GM12878 (cell line): ENCODE results near the gene DNAJC5. TPM values are rescaled to one million over a fixed set of nuclear protein-coding genes. Genes with fewer than 3 reads are reported as not detected.

Experiments used
- ATAC-seq: fragments of 200-7000 bp; cut with Tn5 transposase; 3 replicates; pipeline ENCODE4 v1.9.1; 2020; ENCODE audit warnings: mild to moderate bottlenecking, moderate library complexity
- BruUV-seq: library from RNA; stranded (reverse); fragments of 400-500 nt; replicated peaks from 2 replicates; lab custom pipeline; 2021; lab: Mats Ljungman, UMichigan
- CTCF ChIA-PET: fragments of 300-600 bp; sonication (Branson Sonifier 250); formaldehyde crosslinking; extraction: SDS; loops from one replicate; lab custom pipeline; 2021; ENCODE audit warnings: inconsistent platforms; lab: Yijun Ruan, JAX
- POLR2A ChIA-PET: fragments of 350-600 bp; formaldehyde crosslinking; extraction: SDS; loops from one replicate; lab custom pipeline; 2021; ENCODE audit warnings: inconsistent platforms; lab: Charles Lee
- RAD21 ChIA-PET: fragments of 300-600 bp; sonication (Branson Sonifier 250); formaldehyde crosslinking; loops from one replicate; lab custom pipeline; 2023; ENCODE audit warnings: antibody characterized with exemption; ENCODE audit not compliant: unreplicated experiment; lab: Charles Lee
- SMC1A ChIA-PET: fragments of 300-600 bp; sonication (Branson Sonifier 250); formaldehyde crosslinking; loops from one replicate; lab custom pipeline; 2023; ENCODE audit not compliant: unreplicated experiment, uncharacterized antibody; lab: Charles Lee
- DNase-seq: peaks from one replicate; pipeline ENCODE4 v3.0.0-alpha.2; 2011; ENCODE audit warnings: low read depth, low spot score
- FAIRE-seq: peaks from 3 replicates; lab custom pipeline; 2011; peaks lifted over from hg19 to GRCh38; lab: Jason Lieb, UNC
- H2AFZ ChIP-seq: 2 replicates; pipeline ENCODE4 v1.6.0; 2011; ENCODE audit warnings: low read depth, low read length, control low read depth; ENCODE audit not compliant: control insufficient read depth
- H3K27ac ChIP-seq: 2 replicates; pipeline ENCODE4 v1.5.1; 2011; ENCODE audit warnings: control low read depth; ENCODE audit not compliant: control insufficient read depth, insufficient read depth
- H3K27me3 ChIP-seq, 2 experiments: replicated peaks in 1 of 2; 2 replicates each; pipeline versions ENCODE4 v1.6.0 to v1.6.1; 2011; ENCODE audit warnings: low read length in 1 of 2; ENCODE audit not compliant: control insufficient read depth in 2 of 2, insufficient read depth in 2 of 2
- H3K36me3 ChIP-seq, 2 experiments: 2 replicates each; pipeline ENCODE4 v1.5.1; 2011; ENCODE audit warnings: low read length in 1 of 2; ENCODE audit not compliant: control insufficient read depth in 2 of 2, insufficient read depth in 2 of 2
- H3K4me1 ChIP-seq: 2 replicates; pipeline ENCODE4 v1.6.1; 2011; ENCODE audit warnings: mild to moderate bottlenecking, low read length, moderate library complexity, mixed read lengths; ENCODE audit not compliant: control insufficient read depth, insufficient read depth
- H3K4me2 ChIP-seq: 2 replicates; pipeline ENCODE4 v1.6.0; 2011; ENCODE audit warnings: control low read depth; ENCODE audit not compliant: control insufficient read depth, insufficient read depth
- H3K4me3 ChIP-seq: fragments of 200-600 bp; sonication (generic); 2 replicates; pipeline ENCODE4 v1.5.1; 2016
- H3K79me2 ChIP-seq: 2 replicates; pipeline ENCODE4 v1.6.0; 2011; ENCODE audit warnings: low read length; ENCODE audit not compliant: control insufficient read depth, insufficient read depth
- H3K9ac ChIP-seq: 2 replicates; pipeline ENCODE4 v1.8.0; 2011; ENCODE audit warnings: low read length, control low read depth, mixed read lengths; ENCODE audit not compliant: control insufficient read depth, insufficient read depth
- H3K9me3 ChIP-seq: replicated peaks from 3 replicates; pipeline ENCODE4 v1.5.1; 2011; ENCODE audit warnings: mild to moderate bottlenecking, low read length; ENCODE audit not compliant: control insufficient read depth, insufficient read depth
- H4K20me1 ChIP-seq: 2 replicates; pipeline ENCODE4 v1.6.0; 2011; ENCODE audit not compliant: control insufficient read depth, insufficient read depth
- CBFB ChIP-seq: IDR thresholded peaks from 2 replicates; pipeline ENCODE4 v1.6.1; 2016; ENCODE audit warnings: antibody characterized with exemption, low read depth
- FOXK2 ChIP-seq: fragments of 450-650 bp; IDR thresholded peaks from 2 replicates; pipeline ENCODE4 v1.6.1; 2017; ENCODE audit warnings: mild to moderate bottlenecking, moderate library complexity
- MTA3 ChIP-seq: IDR thresholded peaks from 2 replicates; pipeline ENCODE4 v1.6.1; 2012; ENCODE audit warnings: low read length, inconsistent platforms, borderline replicate concordance
- NKRF ChIP-seq: fragments of 450-650 bp; conservative IDR thresholded peaks from 2 replicates; pipeline ENCODE4 v1.6.1; 2017; ENCODE audit warnings: mild to moderate bottlenecking, moderate library complexity
- POLR2A ChIP-seq: IDR thresholded peaks from 2 replicates; pipeline ENCODE4 v1.6.1; 2011; ENCODE audit warnings: low read depth, mild to moderate bottlenecking, low read length
- RELA ChIP-seq: fragments of 450-650 bp; IDR thresholded peaks from 2 replicates; pipeline ENCODE4 v1.8.0; 2014; ENCODE audit warnings: borderline replicate concordance; ENCODE audit not compliant: partially characterized antibody
- REST ChIP-seq: IDR thresholded peaks from 2 replicates; pipeline ENCODE4 v1.6.1; 2012; ENCODE audit warnings: mild to moderate bottlenecking, low read depth, low read length
- SMC3 ChIP-seq: IDR thresholded peaks from 2 replicates; pipeline ENCODE4 v1.6.1; 2011; ENCODE audit warnings: low read length, improper control_type of control experiment, borderline replicate concordance
- ZBED1 ChIP-seq: IDR thresholded peaks from 2 replicates; pipeline ENCODE4 v1.6.1; 2016; ENCODE audit warnings: borderline replicate concordance
- ZNF274 ChIP-seq: IDR thresholded peaks from one replicate; pipeline ENCODE4 v1.8.0; 2011; ENCODE audit not compliant: insufficient read length, insufficient read depth
- WGBS: methylation state at CpG from one replicate; pipeline ENCODE4 v1.1.6; 2016; ENCODE audit warnings: low lambda C conversion rate; ENCODE audit not compliant: insufficient replicate concordance, insufficient coverage; ENCODE audit errors: missing lambda C conversion rate; 5-methylcytosine and 5-hydroxymethylcytosine counted together
- in situ Hi-C: fragments of 300-500 bp; cut with MboI; formaldehyde crosslinking; loops from 9 replicates; pipeline ENCODE4 v1.14.3; 2018; ENCODE audit warnings: mixed read lengths
- intact Hi-C: fragments of 100-400 bp; cut with micrococcal nuclease; formaldehyde crosslinking; loops from one replicate; pipeline ENCODE4 v1.14.2; 2022; ENCODE audit not compliant: unreplicated experiment
- polyA plus RNA-seq, 11 experiments: library from polyadenylated mRNA; depleted of rRNA in 4 of 11; unstranded in 6 of 11; stranded (reverse) in 5 of 11; fragments of >200 nt; fragmentation: Nextera tagmentation in 4 of 11; fragmentation: Illumina TruSeq in 1 of 11; extraction: Ambion mirVana in 4 of 11; extraction: Trizol in 1 of 11; gene quantifications; 1 replicate in 1 of 11; 2 replicates in 10 of 11; pipeline versions ENCODE4 v1.2.1 to v1.2.3, GENCODE V29; 2011 to 2016; ENCODE audit warnings: inconsistent platforms in 2 of 11, missing spikeins in 2 of 11, low read depth in 1 of 11
- total RNA-seq, 4 experiments: library from RNA; depleted of rRNA in 3 of 4; stranded (reverse); fragments of >200 nt in 3 of 4; fragmentation: Illumina TruSeq in 1 of 4; extraction: Trizol in 1 of 4; gene quantifications; 2 replicates each; pipeline versions ENCODE4 v1.2.1 to v1.2.3, GENCODE V29; 2013 to 2021

DNAJC5 gene
- total and polyA plus RNA-seq, 10 of the 15 experiments (the other 5 are each of a cell fraction or from before 2014, with no cell fraction given), result 0.69 to 36.8 (median 17.0) TPM

DNA sequence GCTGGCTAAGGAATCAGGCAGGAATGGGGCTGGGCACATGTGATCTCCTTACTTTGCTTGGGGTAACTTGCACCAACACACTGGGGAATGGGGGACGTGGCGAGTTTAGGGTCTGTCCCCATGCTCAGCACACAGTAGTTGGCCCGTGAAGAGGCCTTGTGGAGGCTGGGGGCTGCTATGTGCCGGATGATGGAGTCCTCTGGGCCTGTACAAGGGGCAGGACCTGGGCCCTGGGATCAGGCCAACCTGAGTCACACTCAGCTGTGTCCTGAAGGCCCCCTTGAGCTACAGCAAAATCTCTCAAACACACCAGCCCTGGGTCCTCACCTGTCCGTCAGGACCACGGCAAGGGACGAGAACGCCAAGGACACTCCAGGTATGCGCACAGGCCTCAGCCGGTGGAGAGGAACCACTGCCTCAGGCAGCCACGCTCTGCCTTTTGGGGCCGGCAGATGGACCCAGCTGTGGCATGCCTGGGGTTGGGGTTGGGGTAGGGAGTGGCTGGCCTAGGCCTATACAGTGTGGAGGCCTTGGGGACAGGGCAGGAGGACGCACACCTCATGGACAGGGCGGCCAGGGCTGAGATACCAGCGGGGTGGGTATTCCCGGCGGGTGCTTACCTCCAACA, 50.2 kb downstream of the DNAJC5 start (continued):
- TF ChIP-seq REST (no peak), SMC3 (no peak), CBFB (no peak), FOXK2 (no peak)

DNA sequence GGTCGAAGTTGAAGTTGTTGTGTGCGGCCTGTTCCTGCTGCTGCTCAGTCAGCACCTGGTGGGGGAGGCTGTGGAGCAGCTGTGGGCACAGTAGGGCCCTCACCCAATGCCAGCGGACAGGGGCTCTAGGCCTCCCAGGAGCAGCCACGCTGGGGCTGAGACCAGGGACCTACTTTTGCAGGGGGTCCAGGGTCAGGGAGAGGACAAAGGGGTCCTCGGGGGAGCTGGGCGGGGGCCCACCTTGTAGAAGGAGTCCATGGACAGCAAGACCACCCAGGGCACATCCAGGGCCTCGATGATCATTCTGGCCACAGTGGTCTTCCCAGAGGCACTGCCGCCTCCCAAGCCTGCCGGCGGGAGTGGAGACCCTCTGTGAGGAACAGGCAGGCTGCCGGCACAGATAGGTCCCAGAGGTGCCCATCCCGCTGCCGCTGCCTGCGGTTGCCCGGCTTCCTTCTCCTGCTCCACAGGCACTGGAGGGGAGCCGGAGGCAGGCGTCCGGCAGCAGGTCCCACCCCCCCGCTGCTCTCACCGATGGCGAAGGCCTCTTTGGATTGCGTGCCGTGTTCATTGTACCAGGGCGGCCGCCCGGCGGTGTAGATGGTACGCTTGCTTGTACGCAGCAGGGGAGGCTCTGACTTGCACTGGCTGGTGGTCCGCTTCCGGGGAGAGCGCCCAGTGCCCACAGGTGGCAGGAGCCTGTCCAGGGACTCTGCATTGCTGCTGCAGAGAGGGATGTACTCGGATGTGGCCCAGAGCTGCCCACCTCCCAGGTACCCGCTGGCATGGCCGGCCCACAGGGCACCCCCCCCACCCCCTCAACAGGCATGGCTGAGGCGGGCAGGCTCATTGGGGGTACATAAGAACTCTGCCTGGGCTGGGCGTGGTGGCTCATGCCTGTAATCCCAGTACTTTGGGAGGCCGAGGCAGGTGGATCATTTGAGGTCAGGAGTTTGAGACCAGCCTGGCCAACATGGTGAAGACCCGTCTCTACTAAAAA, 51.3 kb downstream of the DNAJC5 start:
- BruUV-seq, result no TSS peak
- SMC1A ChIA-PET, result no interaction called here
- no peak for ATAC-seq
- Histone ChIP-seq H3K36me3 (peaks cover 14 to 30% of the 10 kb centered on the region in 2 experiments; a peak in 3 of 4 replicates), H3K9ac (no peak overlapping the region), H2AFZ (no peak overlapping the region), H3K27me3 (no peaks in the 10 kb centered on the region), H3K4me2 (no peak overlapping the region), H3K27ac (no peak overlapping the region), H3K4me1 (peaks cover 24% of the 10 kb centered on the region), H3K9me3 (no peaks in the 10 kb centered on the region), H4K20me1 (peaks cover 4% of the 10 kb centered on the region; the same call in 1 of the 2 replicates), H3K79me2 (peaks cover 21% of the 10 kb centered on the region), H3K4me3 (no peak overlapping the region)
- RAD21 ChIA-PET, result no interaction called here
- FAIRE-seq, result no peak
- no peak for DNase-seq
- POLR2A ChIA-PET, result no interaction called here
- WGBS, result 95% methylated on average over 39 of the region's 39 CpGs
- intact Hi-C loops (no loop called here), in situ Hi-C loops (no loop called here)
- CTCF ChIA-PET, result no interaction called here
- TF ChIP-seq POLR2A (no peak), ZNF274 (no peak), RELA (no peak), NKRF (no peak), ZBED1 (no peak), REST (no peak), MTA3 (no peak)
